ENCODE data around the gene BRD7.

DNA sequence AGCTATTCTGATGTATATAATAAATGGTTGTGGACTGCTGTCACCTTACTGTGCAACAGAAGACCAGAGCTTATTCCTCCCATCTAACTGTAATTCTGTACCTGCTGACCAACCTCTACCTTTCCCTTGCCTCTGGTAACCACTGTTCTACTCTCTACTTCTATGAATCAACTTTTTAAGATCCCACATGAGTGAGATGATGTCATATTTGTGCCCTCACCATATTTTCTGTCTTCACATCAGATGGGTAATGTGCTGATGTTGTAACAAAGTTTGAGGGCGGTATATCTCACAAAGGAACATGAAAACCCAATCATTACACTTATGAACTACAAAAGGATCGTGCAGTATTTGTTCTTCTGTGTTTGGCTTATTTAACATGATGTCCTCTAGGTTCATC lies 16.8 kb downstream of the BRD7 start:
- TF ChIP-seq CTCF (IDR thresholded peaks at IDR 0.05; ENCODE audit: low read length) (no peak), EZH2 (optimal IDR thresholded peaks at IDR 0.05; ENCODE audit: low read depth, low read length) (no peak), EZH2phosphoT487 (IDR thresholded peaks at IDR 0.05; ENCODE audit: low read length) (no peak)

Data from MM.1S (cell line).